Measurements from ENCODE around the gene GPR39. TPM values are rescaled to one million over a fixed set of nuclear protein-coding genes. Genes with fewer than 3 reads are reported as not detected.

GPR39 gene
- total RNA-seq, 4 donors from 2014 or later, result 0.76 to 1.3 (median 1.2) TPM

- Histone ChIP-seq H3K4me1 (no peaks in the 10 kb centered on the region), H3K27ac (no peak overlapping the region), H3K4me3 (no peak overlapping the region), H3K27me3 (no peaks in the 10 kb centered on the region), H3K36me3 (no peaks in the 10 kb centered on the region), H3K9me3 (no peaks in the 10 kb centered on the region)
- whole genome bisulfite sequencing, 2 donors, result 37 to 43% methylated on average over 2 of the region's 2 CpGs
- no peak for DNase-seq
- intact Hi-C loops (cut with DNase I), result no loop called here
- TF ChIP-seq, protein P1, sequence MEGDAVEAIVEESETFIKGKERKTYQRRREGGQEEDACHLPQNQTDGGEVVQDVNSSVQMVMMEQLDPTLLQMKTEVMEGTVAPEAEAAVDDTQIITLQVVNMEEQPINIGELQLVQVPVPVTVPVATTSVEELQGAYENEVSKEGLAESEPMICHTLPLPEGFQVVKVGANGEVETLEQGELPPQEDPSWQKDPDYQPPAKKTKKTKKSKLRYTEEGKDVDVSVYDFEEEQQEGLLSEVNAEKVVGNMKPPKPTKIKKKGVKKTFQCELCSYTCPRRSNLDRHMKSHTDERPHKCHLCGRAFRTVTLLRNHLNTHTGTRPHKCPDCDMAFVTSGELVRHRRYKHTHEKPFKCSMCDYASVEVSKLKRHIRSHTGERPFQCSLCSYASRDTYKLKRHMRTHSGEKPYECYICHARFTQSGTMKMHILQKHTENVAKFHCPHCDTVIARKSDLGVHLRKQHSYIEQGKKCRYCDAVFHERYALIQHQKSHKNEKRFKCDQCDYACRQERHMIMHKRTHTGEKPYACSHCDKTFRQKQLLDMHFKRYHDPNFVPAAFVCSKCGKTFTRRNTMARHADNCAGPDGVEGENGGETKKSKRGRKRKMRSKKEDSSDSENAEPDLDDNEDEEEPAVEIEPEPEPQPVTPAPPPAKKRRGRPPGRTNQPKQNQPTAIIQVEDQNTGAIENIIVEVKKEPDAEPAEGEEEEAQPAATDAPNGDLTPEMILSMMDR (IDR thresholded peaks at IDR 0.05), result no peak
- no peak for TF ChIP-seq POLR2A (IDR thresholded peaks at IDR 0.05)
These were observed 61.4 kb downstream of the GPR39 start for GRCh38 chr2:132477962-132478361.

- H3K27ac ChIP-seq, result no peak overlapping the region
- H3K36me3 ChIP-seq, result no peaks in the 10 kb centered on the region
- DNase-seq, result no peak
- 70 to 73% methylated on average over 3 of the region's 3 CpGs for WGBS, 2 donors
- H3K4me1 ChIP-seq, result no peaks in the 10 kb centered on the region
- H3K27me3 ChIP-seq, result no peaks in the 10 kb centered on the region
- no peaks in the 10 kb centered on the region for H3K9me3 ChIP-seq
- intact Hi-C loops (cut with DNase I), result no loop called here
- H3K4me3 ChIP-seq, result no peak overlapping the region
- no peak for TF ChIP-seq POLR2A (IDR thresholded peaks at IDR 0.05)
- TF ChIP-seq, protein P1 (IDR thresholded peaks at IDR 0.05), result no peak
These were observed 62.0 kb downstream of the GPR39 start for GRCh38 chr2:132478461-132479105.

GRCh38 chr2:132479155-132479554, 62.5 kb downstream of the GPR39 start:
- TF ChIP-seq POLR2A (IDR thresholded peaks at IDR 0.05), result no peak
- TF ChIP-seq, protein P1 (IDR thresholded peaks at IDR 0.05), result no peak
- intact Hi-C loops (cut with DNase I), result no loop called here
- DNase-seq, result no peak

DNA sequence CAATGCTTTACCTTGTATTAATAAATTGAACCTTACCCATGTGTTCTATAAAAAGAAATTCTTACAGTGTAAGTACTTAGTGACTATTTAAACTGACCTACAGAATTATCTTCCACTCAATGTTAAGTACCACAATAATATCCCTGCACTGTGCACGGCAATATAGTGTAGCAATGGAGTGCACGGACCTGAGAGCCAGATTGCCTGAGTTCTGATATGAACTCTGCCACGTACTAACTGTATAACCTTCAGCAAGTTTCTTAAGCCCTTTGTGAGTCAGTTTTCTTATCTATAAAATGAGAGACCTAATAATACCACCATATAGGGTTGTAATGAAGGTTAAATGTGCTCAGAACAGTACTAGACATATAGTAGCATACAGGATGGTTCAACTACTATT, 66.2 kb downstream of the GPR39 start:
- WGBS, 2 donors, result 90% methylated on average over 3 of the region's 3 CpGs
- no peaks in the 10 kb centered on the region for H3K9me3 ChIP-seq
- H3K27ac ChIP-seq, result no peak overlapping the region
- no peak for DNase-seq
- no peak overlapping the region for H3K4me3 ChIP-seq
- TF ChIP-seq, protein P1 (IDR thresholded peaks at IDR 0.05), result no peak
- no peak for TF ChIP-seq POLR2A (IDR thresholded peaks at IDR 0.05)
- intact Hi-C loops (cut with DNase I), result no loop called here
- no peaks in the 10 kb centered on the region for H3K36me3 ChIP-seq
- no peaks in the 10 kb centered on the region for H3K27me3 ChIP-seq
- no peaks in the 10 kb centered on the region for H3K4me1 ChIP-seq

More at GRCh38 chr2:132479155-132479554, 62.5 kb downstream of the GPR39 start:
- Histone ChIP-seq H3K4me1 (no peaks in the 10 kb centered on the region), H3K27me3 (no peaks in the 10 kb centered on the region), H3K4me3 (no peak overlapping the region), H3K9me3 (no peaks in the 10 kb centered on the region), H3K36me3 (no peaks in the 10 kb centered on the region), H3K27ac (no peak overlapping the region)
- WGBS, 2 donors, result 69 to 71% methylated on average over 8 of the region's 8 CpGs

DNA sequence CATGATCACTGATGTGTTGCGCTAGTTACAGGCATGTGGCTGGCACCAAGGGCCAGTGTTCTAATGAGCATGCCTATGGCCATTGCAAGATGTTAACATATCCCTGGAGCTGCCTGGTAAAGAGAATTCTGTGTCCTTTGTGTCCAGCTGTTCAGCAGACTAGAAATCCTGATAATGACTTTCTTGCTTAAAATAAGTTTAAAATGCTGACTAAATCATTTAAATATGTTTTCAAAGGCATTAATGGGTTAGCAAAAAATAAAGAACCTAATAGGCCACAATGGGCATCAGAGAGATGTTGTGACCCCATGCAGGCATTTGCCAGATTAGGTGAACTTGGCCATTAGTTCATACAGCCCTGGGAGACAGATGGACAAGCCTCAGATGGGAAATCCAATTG, 67.5 kb downstream of the GPR39 start:
- Histone ChIP-seq H3K4me1 (no peaks in the 10 kb centered on the region), H3K4me3 (no peak overlapping the region), H3K9me3 (no peaks in the 10 kb centered on the region), H3K27me3 (peaks cover 0 to 7% (median 0%) of the 10 kb centered on the region in 4 donors), H3K36me3 (no peaks in the 10 kb centered on the region), H3K27ac (no peak overlapping the region)
- no peak for DNase-seq
- intact Hi-C loops (cut with DNase I), result no loop called here
- 80 to 83% methylated on average over 1 of the region's 1 CpG for WGBS, 2 donors
- no peak for TF ChIP-seq POLR2A (IDR thresholded peaks at IDR 0.05)
- TF ChIP-seq, protein P1 (IDR thresholded peaks at IDR 0.05), result no peak

Measured in esophagus squamous epithelium (tissue), 5 donors.